Measurements from ENCODE around the gene FBXL14. TPM values are rescaled to one million over a fixed set of nuclear protein-coding genes. Genes with fewer than 3 reads are reported as not detected.

Gene FBXL14
- total and polyA plus RNA-seq, 2 of the 13 experiments (the other 11 are each of a cell fraction or from before 2014, with no cell fraction given) = 7.0 to 7.4 TPM

DNA sequence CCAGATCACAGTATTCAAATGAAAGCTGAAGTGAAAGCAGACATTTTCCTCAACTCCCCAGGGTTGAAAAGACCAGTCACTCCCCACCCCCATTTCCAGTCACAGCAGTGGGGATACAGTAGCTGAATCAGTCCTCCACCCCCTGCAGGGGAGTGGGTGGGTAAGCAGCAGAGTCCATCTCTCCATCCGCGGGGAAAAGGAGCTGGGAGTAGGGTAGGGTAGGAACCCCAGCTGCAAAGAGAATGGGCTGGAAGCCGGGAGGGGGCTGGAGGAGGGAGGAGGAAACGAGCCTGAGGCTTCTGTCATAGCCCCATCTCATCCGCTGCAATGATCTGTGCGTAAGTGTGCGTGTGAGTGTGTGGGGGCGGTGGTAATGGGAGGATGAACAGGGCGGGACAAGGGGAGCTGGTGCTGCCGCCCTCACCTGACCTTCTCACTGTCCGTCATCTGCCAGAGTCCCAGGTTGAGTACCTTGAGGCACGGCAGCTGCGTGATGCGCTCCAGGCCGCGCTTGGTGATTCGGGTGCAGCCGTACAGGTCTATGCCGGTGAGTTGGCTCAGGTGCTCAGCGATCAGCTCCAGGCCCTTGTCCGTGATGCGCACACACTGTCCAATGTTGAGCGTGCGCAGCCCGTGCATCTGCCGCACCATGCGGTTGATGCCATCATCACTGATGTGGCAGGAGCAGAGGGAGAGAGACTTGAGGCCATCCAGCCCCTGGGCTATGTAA, 1.8 kb downstream of the FBXL14 start (continued):
- 0 out of 2 replicates have a peak, but pooled peaks have one; percentile 22 for TF ChIP-seq ZBTB33 (CRISPR knock-in tag; IDR thresholded peaks at IDR 0.05)
- no peak for TF ChIP-seq KDM4B (CRISPR knock-in tag; IDR thresholded peaks at IDR 0.05)
- no peak for TF ChIP-seq HMG20B (CRISPR knock-in tag; conservative IDR thresholded peaks at IDR 0.05)
- TF ChIP-seq POLR2A (IDR thresholded peaks at IDR 0.05; ENCODE audit: insufficient read depth in 1 of 2, low read depth in 2 of 2, low read length in 2 of 2) = no peak
- no peak for TF ChIP-seq REXO4 (CRISPR knock-in tag; IDR thresholded peaks at IDR 0.05; ENCODE audit: borderline replicate concordance)
- TF ChIP-seq ZBTB40 (IDR thresholded peaks at IDR 0.05) = no peak
- TF ChIP-seq ZBTB40 (CRISPR knock-in tag; IDR thresholded peaks at IDR 0.05) = no peak
- no peak for TF ChIP-seq ZNF33B (CRISPR knock-in tag; IDR thresholded peaks at IDR 0.05)
- no peak for TF ChIP-seq ZNF781 (CRISPR knock-in tag; IDR thresholded peaks at IDR 0.05; ENCODE audit: borderline replicate concordance, not compliant biosample characterization)
- TF ChIP-seq, protein P1, sequence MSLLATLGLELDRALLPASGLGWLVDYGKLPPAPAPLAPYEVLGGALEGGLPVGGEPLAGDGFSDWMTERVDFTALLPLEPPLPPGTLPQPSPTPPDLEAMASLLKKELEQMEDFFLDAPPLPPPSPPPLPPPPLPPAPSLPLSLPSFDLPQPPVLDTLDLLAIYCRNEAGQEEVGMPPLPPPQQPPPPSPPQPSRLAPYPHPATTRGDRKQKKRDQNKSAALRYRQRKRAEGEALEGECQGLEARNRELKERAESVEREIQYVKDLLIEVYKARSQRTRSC (CRISPR knock-in tag; IDR thresholded peaks at IDR 0.05; ENCODE audit: low read depth) = no peak
- no peak for TF ChIP-seq IKZF5 (CRISPR knock-in tag; IDR thresholded peaks at IDR 0.05)
- no peak for TF ChIP-seq SIX1 (CRISPR knock-in tag; IDR thresholded peaks at IDR 0.05; ENCODE audit: borderline replicate concordance)
- TF ChIP-seq ZNF704 (CRISPR knock-in tag; IDR thresholded peaks at IDR 0.05; ENCODE audit: borderline replicate concordance) = no peak
- TF ChIP-seq JDP2 (CRISPR knock-in tag; IDR thresholded peaks at IDR 0.05; ENCODE audit: borderline replicate concordance) = no peak
- TF ChIP-seq ZNF572 (CRISPR knock-in tag; IDR thresholded peaks at IDR 0.05) = no peak

Data from HepG2 (cell line).